HG03045 (cell line): ENCODE data around the gene AFF1.

ENCODE experiments used
- ATAC-seq: cut with Tn5 transposase; IDR thresholded peaks from one replicate; pipeline ENCODE4 v1.9.1; 2021; ENCODE audit warnings: mild to moderate bottlenecking, moderate library complexity; ENCODE audit not compliant: unreplicated experiment

AFF1 gene

GRCh38 chr4:86947501-86948120 is 12.8 kb downstream of the AFF1 start:
- ATAC-seq = no peak

- ATAC-seq = peak; percentile 46
Measured at GRCh38 chr4:86948276-86948675, 13.5 kb downstream of the AFF1 start.

- ATAC-seq = no peak
Measured at GRCh38 chr4:86950831-86951525, 16.2 kb downstream of the AFF1 start.

- ATAC-seq = no peak
Measured at GRCh38 chr4:86955888-86956451, 21.2 kb downstream of the AFF1 start.

- peak; percentile 47 for ATAC-seq
Measured at GRCh38 chr4:86957215-86957614, 22.4 kb downstream of the AFF1 start.

GRCh38 chr4:86959588-86960500 is 25.0 kb downstream of the AFF1 start:
- no peak for ATAC-seq

- no peak for ATAC-seq
Measured at GRCh38 chr4:86960557-86960961, 25.7 kb downstream of the AFF1 start.

- ATAC-seq = no peak
Measured at GRCh38 chr4:86961116-86961515, 26.3 kb downstream of the AFF1 start.

GRCh38 chr4:86961605-86962295 is 26.9 kb downstream of the AFF1 start:
- ATAC-seq = peak; percentile 80

- ATAC-seq = no peak
Measured at GRCh38 chr4:86963697-86964096, 28.9 kb downstream of the AFF1 start.

GRCh38 chr4:86965019-86965976 is 30.5 kb downstream of the AFF1 start:
- peak; percentile 56 for ATAC-seq

GRCh38 chr4:86967073-86967472 is 32.3 kb downstream of the AFF1 start:
- no peak for ATAC-seq

- no peak for ATAC-seq
Measured at GRCh38 chr4:86967798-86968197, 33.0 kb downstream of the AFF1 start.

GRCh38 chr4:86968547-86968946 is 33.7 kb downstream of the AFF1 start:
- no peak for ATAC-seq

- no peak for ATAC-seq
Measured at GRCh38 chr4:86970447-86971354, 35.9 kb downstream of the AFF1 start.

- no peak for ATAC-seq
Measured at GRCh38 chr4:86971355-86971683, 36.5 kb downstream of the AFF1 start.

GRCh38 chr4:86972997-86973396 is 38.2 kb downstream of the AFF1 start:
- ATAC-seq = no peak

GRCh38 chr4:86973668-86974067 is 38.9 kb downstream of the AFF1 start:
- ATAC-seq = no peak

- ATAC-seq = no peak
Measured at GRCh38 chr4:86974551-86974994, 39.8 kb downstream of the AFF1 start.
